HG02884 (cell line): ENCODE data around the gene XAGE2.
"Not testable (repeated sequence)": the region's sequence is repeated elsewhere in the genome, so short reads cannot be mapped to it uniquely, and the experiment has no call there.

Experiments
- ATAC-seq: cut with Tn5 transposase; IDR thresholded peaks from one replicate; pipeline ENCODE4 v1.9.1; 2021; ENCODE audit warnings: mild to moderate bottlenecking, moderate library complexity; ENCODE audit not compliant: unreplicated experiment

Gene XAGE2, protein sequence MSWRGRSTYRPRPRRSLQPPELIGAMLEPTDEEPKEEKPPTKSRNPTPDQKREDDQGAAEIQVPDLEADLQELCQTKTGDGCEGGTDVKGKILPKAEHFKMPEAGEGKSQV

GRCh38 chrX:52368368-52369055 lies at the start of gene XAGE2:
Gene XAGE2 (plus strand): TSS chrX:52369021. CDS start chrX:52370015, 994 bp downstream.
- ATAC-seq: no peak

DNA sequence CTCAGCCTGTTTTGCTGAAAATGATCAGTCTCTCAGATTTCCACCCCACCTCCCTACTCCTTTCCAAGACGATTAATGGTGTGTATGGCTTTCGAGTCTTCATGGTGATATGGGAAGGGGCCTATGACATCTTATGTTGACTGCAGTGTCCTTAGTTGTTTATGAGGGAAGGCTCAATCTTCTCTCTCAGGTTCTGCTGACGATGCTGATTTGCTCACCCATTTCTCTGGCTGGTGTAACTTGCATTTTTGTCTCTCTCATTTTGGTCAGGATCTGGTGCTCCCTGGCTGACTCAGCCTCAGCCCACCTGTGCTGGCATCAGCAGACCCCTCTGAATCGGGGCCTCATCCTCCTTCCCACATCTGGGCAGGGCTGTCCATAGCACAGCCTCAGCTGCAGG lies 31.4 kb upstream of the XAGE2 start:
- no peak for ATAC-seq

- no peak for ATAC-seq
These were observed 27.3 kb upstream of the XAGE2 start for GRCh38 chrX:52341493-52341892.

- ATAC-seq: not testable (repeated sequence)
These were observed 25.7 kb upstream of the XAGE2 start for GRCh38 chrX:52343131-52343530.

DNA sequence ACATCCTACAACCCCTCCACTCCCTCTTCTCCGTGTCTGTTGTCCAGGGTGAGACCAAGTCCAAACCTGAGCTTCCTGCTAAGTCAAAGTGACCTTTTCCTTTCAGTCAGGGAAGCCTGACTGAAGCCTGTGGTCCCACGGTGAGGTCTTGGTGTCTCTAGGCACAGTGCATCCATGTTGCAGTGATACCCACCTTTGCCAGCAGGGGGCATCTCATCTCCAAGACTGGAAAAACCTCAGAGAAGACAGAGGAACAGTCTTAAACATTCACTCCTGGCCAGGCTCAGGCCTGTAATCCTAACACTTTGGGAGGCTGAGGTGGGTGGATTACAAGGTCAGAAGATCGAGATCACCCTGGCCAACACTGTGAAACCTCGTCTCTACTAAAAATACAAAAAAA lies 23.4 kb upstream of the XAGE2 start:
- ATAC-seq: not testable (repeated sequence)

DNA sequence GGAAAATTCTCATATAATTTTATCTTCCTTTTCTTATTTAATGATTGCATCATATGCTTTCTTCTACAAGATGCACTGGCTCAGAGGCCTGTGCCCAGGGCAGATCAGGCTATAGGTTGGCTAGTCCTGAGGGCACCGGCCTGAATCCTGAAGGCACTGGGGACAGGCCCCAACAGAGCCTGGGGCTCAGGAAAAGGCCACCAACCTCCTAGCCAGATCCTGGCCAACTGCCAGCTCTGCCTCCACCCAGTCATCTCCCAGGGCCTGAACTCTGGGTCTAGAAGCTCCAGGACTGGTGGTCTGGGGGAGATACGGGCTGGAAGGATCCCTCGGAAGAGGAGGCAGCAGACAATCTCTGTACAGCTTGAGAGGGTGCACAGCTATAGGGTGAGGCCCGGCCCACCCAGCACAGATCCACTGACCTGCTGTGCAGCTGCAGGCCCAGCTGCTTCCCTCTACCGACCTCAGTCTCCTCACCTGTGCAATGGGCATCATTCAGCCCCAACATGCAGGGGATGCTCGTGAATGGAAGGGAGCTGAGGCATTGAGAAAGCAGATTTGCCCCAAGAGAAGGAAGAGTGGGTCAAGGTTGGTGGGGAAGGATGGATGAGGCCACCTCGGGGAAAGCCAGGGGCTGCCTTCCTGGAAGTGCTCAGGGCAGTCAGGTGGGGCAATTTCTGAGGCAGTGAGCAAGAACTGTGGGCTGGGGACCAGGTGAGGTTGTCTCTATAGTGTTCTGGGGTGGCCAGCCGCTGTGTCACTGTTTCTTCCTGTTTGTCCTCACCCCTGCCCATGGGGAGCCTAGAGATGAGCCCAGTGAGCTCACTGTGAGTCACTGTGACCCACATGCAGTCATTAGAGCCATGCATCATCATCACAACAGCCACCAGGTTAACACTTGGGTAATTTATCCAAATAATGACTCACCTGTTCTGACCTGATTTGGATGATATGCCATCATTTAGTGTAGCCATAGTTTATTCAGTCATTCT lies 22.4 kb upstream of the XAGE2 start:
- no peak for ATAC-seq

- ATAC-seq: no peak
These were observed 19.1 kb upstream of the XAGE2 start for GRCh38 chrX:52349681-52350080.

- no peak for ATAC-seq
These were observed 16.3 kb upstream of the XAGE2 start for GRCh38 chrX:52352551-52352950.

DNA sequence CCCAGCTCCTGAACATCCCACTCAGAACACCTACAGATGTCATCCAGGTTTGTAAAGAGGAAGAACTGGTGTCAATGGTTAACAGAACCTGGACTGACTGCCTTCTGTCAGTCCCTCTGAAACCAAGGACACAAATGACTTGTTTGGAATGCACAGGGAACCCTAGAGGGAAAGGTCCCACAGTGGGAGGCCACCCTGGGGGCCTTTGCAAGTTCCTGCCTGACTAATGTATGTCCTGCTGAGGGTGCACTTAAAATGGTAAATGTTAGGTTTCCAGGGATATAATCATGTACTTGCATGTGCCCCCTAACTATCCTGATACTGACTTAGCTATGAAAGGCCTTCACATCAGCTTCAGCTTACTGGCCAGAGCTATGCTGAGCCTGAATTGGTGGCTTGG lies 15.0 kb upstream of the XAGE2 start:
- no peak for ATAC-seq

GRCh38 chrX:52355108-52355507 lies 13.7 kb upstream of the XAGE2 start:
- no peak for ATAC-seq

DNA sequence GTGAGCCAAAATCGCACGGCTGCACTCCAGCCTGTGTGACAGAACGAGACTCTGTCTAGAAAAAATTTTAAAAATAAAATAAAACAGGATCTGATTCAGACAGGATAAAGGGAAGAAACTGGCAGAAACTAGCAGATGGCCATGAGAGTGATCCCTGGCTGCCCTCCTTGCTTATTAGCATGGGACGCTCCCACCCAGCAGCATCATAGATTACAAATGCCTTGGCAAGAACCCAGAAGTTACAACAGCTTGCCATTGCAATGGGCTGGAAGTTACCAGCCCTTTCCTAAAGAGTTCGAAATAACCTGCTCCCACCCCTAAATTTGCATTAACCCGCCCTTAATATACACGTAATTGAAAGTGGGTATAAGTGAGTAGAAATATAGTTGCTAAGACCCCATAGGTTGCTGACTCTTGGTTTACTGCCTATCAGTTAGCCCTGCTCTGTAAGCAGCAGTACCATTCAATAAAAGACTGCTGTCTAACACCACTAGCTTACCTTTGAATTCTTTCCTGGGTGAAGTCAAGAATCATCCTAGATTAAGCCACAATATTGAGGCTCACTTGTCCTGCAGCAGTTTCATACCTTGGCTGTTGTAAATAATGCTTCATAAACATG lies 9.1 kb upstream of the XAGE2 start:
- no peak for ATAC-seq

GRCh38 chrX:52361941-52362340 lies 6.9 kb upstream of the XAGE2 start:
- no peak for ATAC-seq

DNA sequence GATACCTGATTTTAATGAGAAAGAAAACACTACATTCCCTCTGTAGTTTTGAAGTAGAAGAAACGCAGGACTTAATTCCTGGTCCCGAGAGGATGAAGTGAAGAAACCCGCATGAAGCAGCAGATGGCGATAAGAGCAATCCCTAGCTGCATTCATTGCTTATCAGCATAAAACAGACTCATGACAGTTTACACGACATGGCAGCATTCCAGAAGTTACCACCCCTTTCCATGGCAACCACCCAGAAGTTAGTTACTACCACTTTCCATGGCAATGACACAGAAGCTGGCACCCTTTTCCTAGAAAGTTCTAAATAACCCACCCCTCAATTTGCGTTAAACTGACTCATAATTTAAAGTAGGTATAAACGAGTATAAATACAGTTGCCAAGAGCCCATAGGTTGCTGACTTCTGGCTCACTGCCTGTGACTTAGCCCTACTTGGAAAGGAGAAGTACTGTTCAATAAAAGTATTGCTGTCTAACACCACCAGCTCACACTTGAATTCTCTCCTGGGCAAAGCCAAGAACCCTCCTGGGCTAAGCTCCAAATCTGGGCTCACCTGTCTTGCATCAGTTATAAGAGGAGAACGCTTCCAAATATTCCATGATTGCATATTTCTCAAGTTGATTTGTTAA lies 5.5 kb upstream of the XAGE2 start:
- no peak for ATAC-seq

GRCh38 chrX:52378870-52379269 lies 10.0 kb downstream of the XAGE2 start:
- no peak for ATAC-seq

DNA sequence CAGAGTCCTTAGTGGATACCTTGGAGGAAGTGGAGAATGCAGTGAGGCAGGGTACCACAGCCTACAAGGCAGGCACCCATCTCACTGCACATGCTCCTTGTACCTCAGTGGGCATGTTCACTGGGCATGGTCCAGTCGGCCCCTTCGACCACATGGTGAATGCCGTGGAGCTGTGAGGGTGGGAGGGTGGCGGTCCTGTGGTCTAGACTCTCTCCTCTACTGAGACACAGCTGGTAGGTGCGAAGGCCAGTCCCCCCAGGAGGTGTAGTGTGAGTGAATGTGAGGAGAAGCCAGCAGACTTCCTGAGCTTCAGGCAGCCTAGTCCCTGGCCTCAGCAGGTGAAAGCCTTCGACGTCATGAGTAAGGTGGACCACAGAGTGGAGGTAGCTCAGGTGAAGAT lies 12.2 kb downstream of the XAGE2 start:
- ATAC-seq: no peak

DNA sequence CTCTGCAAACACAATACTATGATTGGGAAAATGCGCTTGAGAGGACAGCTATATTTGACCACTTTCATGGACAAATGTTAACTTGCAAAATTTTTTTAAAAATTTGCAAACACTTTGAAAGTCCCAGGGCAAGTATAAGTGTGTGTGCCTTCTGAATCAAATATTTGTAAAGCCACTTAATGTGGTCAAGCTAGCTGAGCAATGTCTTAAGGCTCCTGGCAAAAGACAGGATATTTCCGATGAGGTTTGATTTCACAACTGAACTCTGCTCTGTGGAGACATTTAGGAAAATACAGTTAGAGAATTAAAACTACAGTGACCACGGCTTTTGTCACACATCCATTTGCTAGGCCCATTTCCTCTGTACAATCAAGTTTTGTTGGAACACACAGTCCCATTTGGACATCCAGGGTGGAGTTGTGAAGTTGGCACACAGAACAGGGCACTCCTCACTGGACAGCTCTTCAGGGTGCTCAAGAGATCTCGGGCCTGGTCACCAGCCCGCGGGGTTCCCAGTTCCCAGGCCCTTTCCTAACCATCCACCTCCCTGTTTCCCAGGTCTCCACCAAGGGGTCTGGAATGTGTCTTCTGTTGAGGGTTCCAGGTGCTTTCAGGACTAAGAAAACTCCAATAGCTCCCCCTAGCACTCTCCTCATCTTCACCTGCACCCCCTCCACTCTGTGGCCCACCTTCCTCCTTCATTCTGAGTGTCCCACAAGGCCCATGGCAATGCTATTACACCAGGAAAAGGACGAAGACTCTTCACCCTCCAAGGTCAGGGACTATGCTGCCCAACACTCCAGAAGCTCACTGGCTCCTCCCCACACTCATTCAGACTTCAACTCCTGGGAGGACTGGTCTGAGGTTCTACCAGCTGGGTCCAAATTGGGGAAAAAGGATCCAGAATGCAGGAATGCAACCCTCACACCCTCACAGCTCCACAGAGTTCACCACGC lies 41.9 kb downstream of the XAGE2 start:
- ATAC-seq: no peak

GRCh38 chrX:52415304-52415703 lies 46.5 kb downstream of the XAGE2 start:
- no peak for ATAC-seq

- no peak for ATAC-seq
These were observed 48.0 kb downstream of the XAGE2 start for GRCh38 chrX:52416816-52417215.

- ATAC-seq: no peak
These were observed 52.1 kb downstream of the XAGE2 start for GRCh38 chrX:52420824-52421443.
